GM12872 (cell line): ENCODE data around the gene TNFRSF6B.

Source experiments
- CTCF ChIP-seq: IDR thresholded peaks from 3 replicates; pipeline ENCODE4 v1.5.1; 2011; ENCODE audit warnings: low read depth, mild to moderate bottlenecking, low read length, moderate library complexity; ENCODE audit not compliant: insufficient read depth

Gene TNFRSF6B

DNA sequence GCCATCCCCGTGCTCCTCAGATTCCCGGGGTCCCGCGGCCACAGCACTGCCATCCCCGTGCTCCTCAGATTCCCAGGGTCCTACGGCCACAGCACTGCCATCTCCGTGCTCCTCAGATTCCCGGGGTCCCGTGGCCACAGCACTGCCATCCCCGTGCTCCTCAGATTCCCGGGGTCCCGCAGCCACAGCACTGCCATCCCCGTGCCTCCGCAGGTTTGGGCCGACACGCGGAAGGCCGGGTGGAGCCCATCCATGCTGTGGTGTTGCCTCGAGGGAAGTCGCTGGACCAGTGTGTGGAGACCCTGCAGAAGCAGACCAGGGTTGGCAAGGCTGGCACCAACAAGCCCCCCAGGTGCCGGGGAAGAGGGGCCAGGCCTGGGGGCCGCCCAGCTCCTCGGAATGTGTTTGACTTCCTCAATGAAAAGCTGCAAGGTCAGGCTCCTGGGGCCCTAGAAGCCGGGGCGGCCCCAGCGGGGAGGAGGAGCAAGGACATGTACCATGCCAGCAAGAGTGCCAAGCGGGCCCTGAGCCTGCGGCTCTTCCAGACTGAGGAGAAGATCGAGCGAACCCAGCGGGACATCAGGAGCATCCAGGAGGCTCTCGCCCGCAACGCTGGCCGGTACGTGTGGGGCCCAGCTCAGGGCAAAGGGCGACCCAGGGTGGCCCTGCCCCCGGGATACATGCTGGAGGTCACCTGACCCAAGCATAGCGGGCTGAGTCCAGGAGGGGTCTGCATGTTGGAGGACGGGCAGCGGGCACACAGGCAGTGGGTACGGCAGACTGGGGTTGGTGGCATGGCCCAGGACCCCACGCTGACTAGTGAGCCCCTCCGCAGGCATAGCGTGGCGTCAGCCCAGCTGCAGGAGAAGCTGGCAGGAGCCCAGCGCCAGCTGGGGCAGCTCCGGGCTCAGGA lies 38.8 kb downstream of the TNFRSF6B start:
- no peak for TF ChIP-seq CTCF

GRCh38 chr20:63735859-63736718 lies 39.6 kb downstream of the TNFRSF6B start, which contains the start of gene LIME1:
Gene LIME1, plus strand, starts transcription at chr20:63736664. Its CDS starts 886 bp downstream, at chr20:63737550.
- peak; percentile 31; the same call in 2 of the 3 replicates for TF ChIP-seq CTCF

- TF ChIP-seq CTCF, result 0 out of 3 replicates have a peak, but pooled peaks have one; percentile 5
Observed at GRCh38 chr20:63736893-63737694, 40.6 kb downstream of the TNFRSF6B start.

DNA sequence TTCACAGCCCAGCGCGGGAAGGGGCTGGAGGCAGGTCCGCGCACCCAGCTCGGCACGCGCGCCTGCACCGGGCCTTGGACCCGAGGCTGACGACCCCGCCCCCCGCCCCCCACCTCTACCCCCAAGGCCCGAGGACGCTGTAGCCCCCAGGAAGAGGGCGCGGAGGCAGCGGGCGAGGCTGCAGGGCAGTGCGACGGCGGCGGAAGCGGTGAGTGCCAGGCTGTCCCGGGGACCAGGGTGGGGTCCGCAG lies 41.2 kb downstream of the TNFRSF6B start:
- no peak for TF ChIP-seq CTCF

DNA sequence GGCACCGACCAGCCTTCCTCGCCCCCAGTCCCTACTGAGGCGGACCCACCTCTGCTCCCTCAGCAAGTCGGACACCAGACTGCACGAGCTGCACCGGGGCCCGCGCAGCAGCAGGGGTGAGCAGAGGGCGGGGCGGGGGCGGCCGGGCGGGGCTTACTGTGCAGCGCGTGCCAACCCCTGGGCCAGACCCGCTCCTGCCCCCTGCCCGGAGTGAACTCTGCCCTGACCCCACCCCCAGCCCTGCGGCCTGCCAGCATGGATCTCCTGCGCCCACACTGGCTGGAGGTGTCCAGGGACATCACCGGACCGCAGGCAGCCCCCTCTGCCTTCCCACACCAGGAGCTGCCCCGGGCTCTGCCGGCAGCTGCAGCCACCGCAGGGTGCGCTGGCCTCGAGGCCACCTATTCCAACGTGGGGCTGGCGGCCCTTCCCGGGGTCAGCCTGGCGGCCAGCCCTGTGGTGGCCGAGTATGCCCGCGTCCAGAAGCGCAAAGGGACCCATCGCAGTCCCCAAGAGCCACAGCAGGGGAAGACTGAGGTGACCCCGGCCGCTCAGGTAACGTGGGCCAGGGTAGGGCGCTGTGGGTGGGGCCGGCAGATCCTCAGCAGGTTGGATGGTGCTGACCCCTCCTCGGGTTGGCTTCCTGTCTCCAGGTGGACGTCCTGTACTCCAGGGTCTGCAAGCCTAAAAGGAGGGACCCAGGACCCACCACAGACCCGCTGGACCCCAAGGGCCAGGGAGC lies 41.7 kb downstream of the TNFRSF6B start:
- no peak for TF ChIP-seq CTCF

DNA sequence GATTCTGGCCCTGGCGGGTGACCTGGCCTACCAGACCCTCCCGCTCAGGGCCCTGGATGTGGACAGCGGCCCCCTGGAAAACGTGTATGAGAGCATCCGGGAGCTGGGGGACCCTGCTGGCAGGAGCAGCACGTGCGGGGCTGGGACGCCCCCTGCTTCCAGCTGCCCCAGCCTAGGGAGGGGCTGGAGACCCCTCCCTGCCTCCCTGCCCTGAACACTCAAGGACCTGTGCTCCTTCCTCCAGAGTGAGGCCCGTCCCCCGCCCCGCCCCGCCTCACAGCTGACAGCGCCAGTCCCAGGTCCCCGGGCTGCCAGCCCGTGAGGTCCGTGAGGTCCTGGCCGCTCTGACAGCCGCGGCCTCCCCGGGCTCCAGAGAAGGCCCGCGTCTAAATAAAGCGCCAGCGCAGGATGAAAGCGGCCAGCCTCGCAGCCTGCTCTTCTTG lies 42.3 kb downstream of the TNFRSF6B start:
- TF ChIP-seq CTCF, result no peak
